Sigmoid colon (tissue), 4 donors: ENCODE results near the gene ATP5F1D.

Experiments used
- POLR2AphosphoS5 ChIP-seq, 4 donors: sonication (generic); formaldehyde crosslinking; IDR thresholded peaks; one replicate each; pipeline ENCODE4 v1.6.1; 2017; ENCODE audit warnings: antibody characterized with exemption in 4 of 4
- TF ChIP-seq, protein P1 (sequence below), 4 experiments: fragments of 450-650 bp in 3 of 4; fragments of 200-600 bp in 1 of 4; IDR thresholded peaks; one replicate each; pipeline ENCODE4 v1.5.1; 2016 to 2019; ENCODE audit warnings: antibody characterized with exemption in 4 of 4, mild to moderate bottlenecking in 3 of 4, moderate library complexity in 2 of 4

DNA sequence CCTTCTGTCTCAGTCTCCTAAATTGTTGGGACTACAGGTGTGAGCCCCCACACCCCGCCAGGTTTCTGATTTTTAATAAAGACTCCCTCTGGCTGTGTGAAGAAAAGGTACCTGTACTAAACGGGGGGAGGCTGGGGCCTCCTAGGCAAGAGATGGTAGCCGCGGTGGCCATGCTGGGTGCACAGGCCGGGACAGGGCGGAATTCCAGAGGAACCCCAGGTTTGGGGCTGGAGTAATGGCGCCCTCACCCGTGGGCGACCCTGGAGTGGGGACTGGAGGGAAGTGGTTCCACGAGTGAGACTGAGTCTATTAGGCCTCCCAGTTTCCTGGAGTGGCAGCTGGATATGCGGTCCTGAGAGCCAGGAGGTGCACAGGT is 2.1 kb upstream of the ATP5F1D start:
- no peak for TF ChIP-seq POLR2AphosphoS5 (IDR thresholded peaks at IDR 0.05)
- TF ChIP-seq, protein P1, sequence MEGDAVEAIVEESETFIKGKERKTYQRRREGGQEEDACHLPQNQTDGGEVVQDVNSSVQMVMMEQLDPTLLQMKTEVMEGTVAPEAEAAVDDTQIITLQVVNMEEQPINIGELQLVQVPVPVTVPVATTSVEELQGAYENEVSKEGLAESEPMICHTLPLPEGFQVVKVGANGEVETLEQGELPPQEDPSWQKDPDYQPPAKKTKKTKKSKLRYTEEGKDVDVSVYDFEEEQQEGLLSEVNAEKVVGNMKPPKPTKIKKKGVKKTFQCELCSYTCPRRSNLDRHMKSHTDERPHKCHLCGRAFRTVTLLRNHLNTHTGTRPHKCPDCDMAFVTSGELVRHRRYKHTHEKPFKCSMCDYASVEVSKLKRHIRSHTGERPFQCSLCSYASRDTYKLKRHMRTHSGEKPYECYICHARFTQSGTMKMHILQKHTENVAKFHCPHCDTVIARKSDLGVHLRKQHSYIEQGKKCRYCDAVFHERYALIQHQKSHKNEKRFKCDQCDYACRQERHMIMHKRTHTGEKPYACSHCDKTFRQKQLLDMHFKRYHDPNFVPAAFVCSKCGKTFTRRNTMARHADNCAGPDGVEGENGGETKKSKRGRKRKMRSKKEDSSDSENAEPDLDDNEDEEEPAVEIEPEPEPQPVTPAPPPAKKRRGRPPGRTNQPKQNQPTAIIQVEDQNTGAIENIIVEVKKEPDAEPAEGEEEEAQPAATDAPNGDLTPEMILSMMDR (IDR thresholded peaks at IDR 0.05): no peak
